Measurements from ENCODE around the gene MCC. TPM values are rescaled to one million over a fixed set of nuclear protein-coding genes. Genes with fewer than 3 reads are reported as not detected.

The MCC gene
- total RNA-seq, 1 experiment from 2014 or later, result 7.6 TPM

- Histone ChIP-seq H2BK120ac (ENCODE audit: low read depth, low read length, poor library complexity, severe bottlenecking) (no peak overlapping the region), H4K5ac (ENCODE audit: insufficient read length, low read depth, low read length) (no peak overlapping the region), H2BK12ac (ENCODE audit: insufficient read length, low read depth, low read length) (no peak overlapping the region), H2AK5ac (ENCODE audit: insufficient read length, low read length) (no peak overlapping the region), H2BK20ac (ENCODE audit: low read depth, low read length, poor library complexity, severe bottlenecking) (no peak overlapping the region), H4K8ac (replicated peaks; ENCODE audit: insufficient read length, low read depth, low read length) (no peak overlapping the region), H2BK15ac (ENCODE audit: low read depth, low read length) (no peak overlapping the region), H4K20me1 (ENCODE audit: control insufficient read depth, insufficient read depth, insufficient read length) (no peaks in the 10 kb centered on the region), H3K4me1 (ENCODE audit: insufficient read depth, low read length) (peaks cover 12% of the 10 kb centered on the region), H3K79me2 (ENCODE audit: insufficient read depth, low read length) (0 out of 2 replicates have a peak, but pooled peaks cover 1% of the 10 kb centered on the region), H3K9ac (ENCODE audit: extremely low read depth, insufficient read length, low read length) (no peak overlapping the region), H3K23ac (ENCODE audit: insufficient read length, low read depth, low read length) (no peak overlapping the region), H3K27me3 (ENCODE audit: insufficient read depth, low read length) (no peaks in the 10 kb centered on the region), H4K91ac (ENCODE audit: insufficient read length, low read depth, low read length) (no peak overlapping the region), H3K56ac (ENCODE audit: insufficient read length, low read depth, low read length) (no peak overlapping the region), H2BK5ac (ENCODE audit: insufficient read length, low read length) (no peak overlapping the region), H3T11ph (ENCODE audit: low read length) (no peak overlapping the region), H3K27ac (ENCODE audit: insufficient read length, low read depth, low read length) (no peak overlapping the region), H3K14ac (ENCODE audit: insufficient read depth, low read length) (no peak overlapping the region), H3K4me2 (ENCODE audit: insufficient read depth, insufficient read length, low read length) (no peak overlapping the region), H3K23me2 (ENCODE audit: insufficient read length, low read depth, low read length, poor library complexity, severe bottlenecking) (no peaks in the 10 kb centered on the region), H3K9me3 (ENCODE audit: control insufficient read depth, low read depth, low read length) (no peaks in the 10 kb centered on the region), H2AFZ (ENCODE audit: low read length) (no peak overlapping the region), H3K4ac (ENCODE audit: low read depth, low read length) (no peak overlapping the region), H3K18ac (ENCODE audit: insufficient read length, low read depth, low read length) (no peak overlapping the region), H3K79me1 (ENCODE audit: insufficient read depth, low read depth, low read length, poor library complexity, severe bottlenecking) (no peaks in the 10 kb centered on the region)
- peaks cover 0 to 22% (median 21%) of the 10 kb centered on the region in 3 experiments; a peak in 4 of 7 replicates for H3K36me3 Mint-ChIP-seq (ENCODE audit: insufficient read depth in 1 of 3, low read depth in 3 of 3)
- H3K9me3 Mint-ChIP-seq, result peaks cover 4 to 6% of the 10 kb centered on the region in 2 experiments; a peak in 3 of 5 replicates
- no peak for DNase-seq
- no CpG with 5 or more reads among the region's 7 CpGs for WGBS (ENCODE audit: extremely low coverage, insufficient read length, low lambda C conversion rate)
- H3K4me1 Mint-ChIP-seq, result peaks cover 21 to 28% of the 10 kb centered on the region in 2 experiments
- no peaks in the 10 kb centered on the region; the same call in 1 of the 2 replicates for H3K27me3 Mint-ChIP-seq (ENCODE audit: low read depth)
- no peak overlapping the region for H3K4me3 Mint-ChIP-seq
- TF ChIP-seq CTCF (conservative IDR thresholded peaks at IDR 0.05), result no peak
- H3K27ac Mint-ChIP-seq, result no peak overlapping the region
These were observed 237.8 kb downstream of the MCC start for GRCh38 chr5:113250341-113250953.

Data from H9 (cell line).